ENCODE measurements around the gene CUTA. TPM values are rescaled to one million over a fixed set of nuclear protein-coding genes. Genes with fewer than 3 reads are reported as not detected.

The CUTA gene
- total RNA-seq, 6 experiments from 2014 or later: 81.4 to 114 (median 97.4) TPM

DNA sequence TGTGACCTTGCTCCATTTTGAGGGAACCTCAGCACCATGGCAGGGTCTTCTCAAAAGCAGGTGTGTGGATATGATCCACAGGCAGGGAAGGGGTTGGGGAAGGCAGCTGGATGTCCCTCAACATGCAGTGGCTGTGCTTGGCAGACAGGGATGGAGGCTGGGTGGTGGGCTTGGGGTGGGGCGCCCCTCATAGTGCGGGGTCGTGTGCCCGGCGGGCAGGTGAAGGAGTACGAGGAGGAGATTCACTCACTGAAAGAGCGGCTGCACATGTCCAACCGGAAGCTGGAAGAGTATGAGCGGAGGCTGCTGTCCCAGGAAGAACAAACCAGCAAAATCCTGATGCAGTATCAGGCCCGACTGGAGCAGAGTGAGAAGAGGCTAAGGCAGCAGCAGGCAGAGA is 28.4 kb upstream of the CUTA start:
- Histone ChIP-seq H3K9me3 (no peaks in the 10 kb centered on the region), H3K4me1 (no peaks in the 10 kb centered on the region), H3K4me3 (no peak overlapping the region), H3K27me3 (no peaks in the 10 kb centered on the region), H3K36me3 (no peaks in the 10 kb centered on the region), H3K27ac (no peak overlapping the region)
- ATAC-seq (no peak), DNase-seq (no peak)
- no peak for TF ChIP-seq POLR2A (IDR thresholded peaks at IDR 0.05)
- TF ChIP-seq, protein P1, sequence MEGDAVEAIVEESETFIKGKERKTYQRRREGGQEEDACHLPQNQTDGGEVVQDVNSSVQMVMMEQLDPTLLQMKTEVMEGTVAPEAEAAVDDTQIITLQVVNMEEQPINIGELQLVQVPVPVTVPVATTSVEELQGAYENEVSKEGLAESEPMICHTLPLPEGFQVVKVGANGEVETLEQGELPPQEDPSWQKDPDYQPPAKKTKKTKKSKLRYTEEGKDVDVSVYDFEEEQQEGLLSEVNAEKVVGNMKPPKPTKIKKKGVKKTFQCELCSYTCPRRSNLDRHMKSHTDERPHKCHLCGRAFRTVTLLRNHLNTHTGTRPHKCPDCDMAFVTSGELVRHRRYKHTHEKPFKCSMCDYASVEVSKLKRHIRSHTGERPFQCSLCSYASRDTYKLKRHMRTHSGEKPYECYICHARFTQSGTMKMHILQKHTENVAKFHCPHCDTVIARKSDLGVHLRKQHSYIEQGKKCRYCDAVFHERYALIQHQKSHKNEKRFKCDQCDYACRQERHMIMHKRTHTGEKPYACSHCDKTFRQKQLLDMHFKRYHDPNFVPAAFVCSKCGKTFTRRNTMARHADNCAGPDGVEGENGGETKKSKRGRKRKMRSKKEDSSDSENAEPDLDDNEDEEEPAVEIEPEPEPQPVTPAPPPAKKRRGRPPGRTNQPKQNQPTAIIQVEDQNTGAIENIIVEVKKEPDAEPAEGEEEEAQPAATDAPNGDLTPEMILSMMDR (IDR thresholded peaks at IDR 0.05): no peak
- intact Hi-C loops (cut with DNase I): no loop called here
- 90% methylated on average over 10 of the region's 10 CpGs for WGBS (ENCODE audit: insufficient coverage, low coverage, low lambda C conversion rate, missing lambda C conversion rate)

DNA sequence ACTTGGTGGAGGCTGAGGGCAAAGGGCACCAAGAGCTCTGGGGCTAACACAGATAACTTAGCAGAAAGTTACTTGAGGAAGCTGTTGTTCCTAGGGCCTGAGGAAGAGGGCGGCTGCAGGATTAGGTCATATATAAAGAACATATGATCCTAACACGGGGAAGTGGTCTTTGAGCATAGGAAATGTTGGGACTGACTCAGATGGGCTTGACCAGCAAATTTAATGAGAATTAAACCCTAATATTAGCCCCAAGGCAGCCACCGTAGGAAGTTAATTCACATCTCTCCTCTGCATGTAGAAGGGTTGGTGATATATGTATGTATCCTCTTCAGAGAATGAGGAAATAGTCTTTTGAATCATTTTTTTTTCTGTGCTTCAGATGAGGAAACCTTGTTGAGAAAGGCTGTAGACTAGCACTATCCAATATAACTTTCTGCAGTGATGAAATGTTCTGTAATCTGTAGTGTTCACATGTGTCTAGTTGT is 27.3 kb upstream of the CUTA start:
- Histone ChIP-seq H3K27ac (no peak overlapping the region), H3K4me1 (no peaks in the 10 kb centered on the region), H3K27me3 (no peaks in the 10 kb centered on the region), H3K4me3 (no peak overlapping the region), H3K9me3 (no peaks in the 10 kb centered on the region), H3K36me3 (no peaks in the 10 kb centered on the region)
- peak in 1 of 4 donors; percentile 11 for ATAC-seq
- TF ChIP-seq, protein P1 (IDR thresholded peaks at IDR 0.05): no peak
- TF ChIP-seq POLR2A (IDR thresholded peaks at IDR 0.05): no peak
- DNase-seq: no peak
- 60% methylated on average over 3 of the region's 3 CpGs for WGBS (ENCODE audit: insufficient coverage, low coverage, low lambda C conversion rate, missing lambda C conversion rate)
- intact Hi-C loops (cut with DNase I): no loop called here

GRCh38 chr6:33443619-33444504 is 26.0 kb upstream of the CUTA start:
- H3K9me3 ChIP-seq: no peaks in the 10 kb centered on the region
- H3K4me1 ChIP-seq: no peaks in the 10 kb centered on the region
- no peak for TF ChIP-seq POLR2A (IDR thresholded peaks at IDR 0.05)
- TF ChIP-seq, protein P1 (IDR thresholded peaks at IDR 0.05): no peak
- DNase-seq (no peak), ATAC-seq (no peak)
- WGBS (ENCODE audit: insufficient coverage, low coverage, low lambda C conversion rate, missing lambda C conversion rate): 98% methylated on average over 10 of the region's 18 CpGs
- no peak overlapping the region for H3K4me3 ChIP-seq
- no peaks in the 10 kb centered on the region for H3K36me3 ChIP-seq
- intact Hi-C loops (cut with DNase I): no loop called here
- no peaks in the 10 kb centered on the region for H3K27me3 ChIP-seq
- no peak overlapping the region for H3K27ac ChIP-seq

DNA sequence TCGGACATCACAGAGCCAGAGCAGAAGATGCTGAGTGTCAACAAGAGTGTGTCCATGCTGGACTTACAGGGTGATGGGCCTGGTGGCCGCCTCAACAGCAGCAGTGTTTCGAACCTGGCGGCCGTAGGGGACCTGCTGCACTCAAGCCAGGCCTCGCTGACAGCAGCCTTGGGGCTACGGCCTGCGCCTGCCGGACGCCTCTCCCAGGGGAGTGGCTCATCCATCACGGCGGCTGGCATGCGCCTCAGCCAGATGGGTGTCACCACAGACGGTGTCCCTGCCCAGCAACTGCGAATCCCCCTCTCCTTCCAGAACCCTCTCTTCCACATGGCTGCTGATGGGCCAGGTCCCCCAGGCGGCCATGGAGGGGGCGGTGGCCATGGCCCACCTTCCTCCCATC is 25.1 kb upstream of the CUTA start:
- Histone ChIP-seq H3K27ac (no peak overlapping the region), H3K27me3 (no peaks in the 10 kb centered on the region), H3K9me3 (no peaks in the 10 kb centered on the region), H3K36me3 (no peaks in the 10 kb centered on the region), H3K4me3 (no peak overlapping the region), H3K4me1 (no peaks in the 10 kb centered on the region)
- TF ChIP-seq, protein P1 (IDR thresholded peaks at IDR 0.05): no peak
- TF ChIP-seq POLR2A (IDR thresholded peaks at IDR 0.05): no peak
- WGBS (ENCODE audit: insufficient coverage, low coverage, low lambda C conversion rate, missing lambda C conversion rate): no CpG with 5 or more reads among the region's 17 CpGs
- ATAC-seq: no peak
- no peak for DNase-seq
- intact Hi-C loops (cut with DNase I): no loop called here

Data from right lobe of liver (tissue), 6 donors.